Activated CD8-positive, alpha-beta T cell treated with anti-CD3 and anti-CD28 coated beads for 36 hours (primary cell): ENCODE measurements around the gene CORO1C. TPM values are rescaled to one million over a fixed set of nuclear protein-coding genes. Genes with fewer than 3 reads are reported as not detected.

Source experiments
- ATAC-seq: fragments of 200-7000 bp; cut with Tn5 transposase; one replicate; pipeline ENCODE4 v1.10.0; 2021; ENCODE audit warnings: mild to moderate bottlenecking, moderate library complexity
- CTCF ChIA-PET: fragments of 350-600 bp; sonication (Branson Sonifier 250); formaldehyde crosslinking; loops from one replicate; lab custom pipeline; 2021; ENCODE audit warnings: antibody characterized with exemption; lab: Charles Lee
- POLR2A ChIA-PET: fragments of 350-600 bp; sonication (Branson Sonifier 250); formaldehyde crosslinking; loops from one replicate; lab custom pipeline; 2021; ENCODE audit warnings: antibody characterized with exemption; lab: Charles Lee
- DNase-seq: peaks from one replicate; pipeline ENCODE4 v3.0.0-alpha.2; 2020
- H3K27ac Mint-ChIP-seq: one replicate; pipeline ENCODE4 v1.8.0; 2021; ENCODE audit warnings: mild to moderate bottlenecking, mixed read lengths
- H3K27me3 Mint-ChIP-seq: one replicate; pipeline ENCODE4 v1.8.0; 2021; ENCODE audit warnings: mixed read lengths
- H3K36me3 Mint-ChIP-seq: one replicate; pipeline ENCODE4 v1.8.0; 2021; ENCODE audit warnings: low read depth, mixed read lengths
- H3K4me1 Mint-ChIP-seq: one replicate; pipeline ENCODE4 v1.8.0; 2021; ENCODE audit warnings: low read depth, mixed read lengths
- H3K4me3 Mint-ChIP-seq: one replicate; pipeline ENCODE4 v1.8.0; 2021; ENCODE audit warnings: mild to moderate bottlenecking, moderate library complexity, mixed read lengths
- H3K9me3 Mint-ChIP-seq: one replicate; pipeline ENCODE4 v1.8.0; 2021; ENCODE audit warnings: mixed read lengths
- intact Hi-C: fragments of 100-400 bp; cut with micrococcal nuclease; formaldehyde crosslinking; loops from one replicate; pipeline ENCODE4 v1.10.0; 2022
- total RNA-seq, 2 experiments: library from RNA; stranded (reverse); gene quantifications; one replicate each; pipeline ENCODE4 v1.2.3, GENCODE V29; 2021
- TF ChIP-seq, protein P1 (sequence below): fragments of 200-600 bp; IDR thresholded peaks from one replicate; pipeline ENCODE4 v1.8.0; 2022; ENCODE audit warnings: antibody characterized with exemption, mild to moderate bottlenecking

CORO1C gene
- total RNA-seq, 2 experiments from 2014 or later, result 90.1 to 98.9 TPM

DNA sequence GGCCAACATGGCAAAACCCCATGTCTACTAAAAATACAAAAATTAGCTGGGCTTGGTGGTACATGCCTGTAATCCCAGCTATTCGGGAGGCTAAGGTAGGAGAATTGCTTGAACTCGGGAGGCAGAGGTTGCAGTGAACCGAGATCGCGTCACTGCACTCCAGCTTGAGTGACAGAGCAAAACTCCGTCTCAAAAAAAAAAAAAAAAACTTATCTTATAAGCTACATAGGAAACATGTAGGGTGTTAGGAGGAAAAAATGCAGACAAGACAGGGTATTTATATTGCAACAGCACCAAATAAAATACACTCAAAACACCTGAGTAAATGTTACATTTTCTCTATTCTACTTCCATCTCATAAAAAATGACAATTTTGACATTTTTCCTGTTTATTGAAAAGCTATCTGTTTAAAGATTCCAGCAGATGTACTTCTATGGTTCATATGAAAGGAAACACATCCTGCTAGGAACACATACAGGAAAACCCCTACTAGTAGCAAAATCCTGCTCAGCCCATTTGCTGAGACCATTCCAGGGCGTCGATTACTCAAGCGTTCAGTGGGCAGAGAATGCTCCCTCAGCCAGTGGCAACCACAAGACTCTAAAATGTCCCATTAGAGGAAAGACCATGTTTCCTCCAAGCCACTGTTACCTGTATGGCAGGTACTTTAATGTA is 19.7 kb downstream of the CORO1C start:
- Mint-ChIP-seq H3K36me3 (no peaks in the 10 kb centered on the region), H3K27ac (no peak overlapping the region), H3K4me3 (no peak overlapping the region), H3K9me3 (no peaks in the 10 kb centered on the region), H3K27me3 (no peaks in the 10 kb centered on the region), H3K4me1 (no peaks in the 10 kb centered on the region)
- DNase-seq (no peak), ATAC-seq (no peak)
- intact Hi-C loops, result no loop called here
- CTCF ChIA-PET, result no interaction called here
- POLR2A ChIA-PET, result no interaction called here
- TF ChIP-seq, protein P1, sequence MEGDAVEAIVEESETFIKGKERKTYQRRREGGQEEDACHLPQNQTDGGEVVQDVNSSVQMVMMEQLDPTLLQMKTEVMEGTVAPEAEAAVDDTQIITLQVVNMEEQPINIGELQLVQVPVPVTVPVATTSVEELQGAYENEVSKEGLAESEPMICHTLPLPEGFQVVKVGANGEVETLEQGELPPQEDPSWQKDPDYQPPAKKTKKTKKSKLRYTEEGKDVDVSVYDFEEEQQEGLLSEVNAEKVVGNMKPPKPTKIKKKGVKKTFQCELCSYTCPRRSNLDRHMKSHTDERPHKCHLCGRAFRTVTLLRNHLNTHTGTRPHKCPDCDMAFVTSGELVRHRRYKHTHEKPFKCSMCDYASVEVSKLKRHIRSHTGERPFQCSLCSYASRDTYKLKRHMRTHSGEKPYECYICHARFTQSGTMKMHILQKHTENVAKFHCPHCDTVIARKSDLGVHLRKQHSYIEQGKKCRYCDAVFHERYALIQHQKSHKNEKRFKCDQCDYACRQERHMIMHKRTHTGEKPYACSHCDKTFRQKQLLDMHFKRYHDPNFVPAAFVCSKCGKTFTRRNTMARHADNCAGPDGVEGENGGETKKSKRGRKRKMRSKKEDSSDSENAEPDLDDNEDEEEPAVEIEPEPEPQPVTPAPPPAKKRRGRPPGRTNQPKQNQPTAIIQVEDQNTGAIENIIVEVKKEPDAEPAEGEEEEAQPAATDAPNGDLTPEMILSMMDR, result no peak

GRCh38 chr12:108709697-108710096 is 21.6 kb downstream of the CORO1C start:
- Mint-ChIP-seq H3K4me3 (no peak overlapping the region), H3K4me1 (no peaks in the 10 kb centered on the region), H3K36me3 (peaks cover 1% of the 10 kb centered on the region), H3K9me3 (no peaks in the 10 kb centered on the region), H3K27me3 (no peaks in the 10 kb centered on the region), H3K27ac (no peak overlapping the region)
- ChIA-PET CTCF (interaction anchor here (1.0 kb wide), 1 partner anchor 13 kb away, joined by 3 read pairs; no protein-coding TSS in a partner anchor), POLR2A (no interaction called here)
- TF ChIP-seq, protein P1, result no peak
- DNase-seq (no peak), ATAC-seq (no peak)
- intact Hi-C loops, result no loop called here

GRCh38 chr12:108704527-108704926 is 26.8 kb downstream of the CORO1C start:
- Mint-ChIP-seq H3K4me1 (peaks cover 13% of the 10 kb centered on the region), H3K4me3 (no peak overlapping the region), H3K27me3 (no peaks in the 10 kb centered on the region), H3K9me3 (no peaks in the 10 kb centered on the region), H3K27ac (no peak overlapping the region), H3K36me3 (peaks cover 13% of the 10 kb centered on the region)
- TF ChIP-seq, protein P1, result no peak
- POLR2A ChIA-PET, result no interaction called here
- no peak for DNase-seq
- no peak for ATAC-seq
- CTCF ChIA-PET, result interaction anchor here (1.0 to 1.7 kb wide), 3 partner anchors 40 to 98 kb away, joined by 3 read pairs; no protein-coding TSS in a partner anchor
- intact Hi-C loops, result no loop called here

GRCh38 chr12:108702595-108703320 is 28.6 kb downstream of the CORO1C start:
- POLR2A ChIA-PET, result interaction anchor here (0.6 to 1.2 kb wide), 2 partner anchors 17 to 40 kb away, joined by 4 read pairs; no protein-coding TSS in a partner anchor
- Mint-ChIP-seq H3K27me3 (no peaks in the 10 kb centered on the region), H3K27ac (no peak overlapping the region), H3K9me3 (no peaks in the 10 kb centered on the region), H3K4me3 (no peak overlapping the region), H3K4me1 (peaks cover 13% of the 10 kb centered on the region), H3K36me3 (peaks cover 19% of the 10 kb centered on the region)
- intact Hi-C loops, result no loop called here
- ATAC-seq (no peak), DNase-seq (no peak)
- CTCF ChIA-PET, result interaction anchor here (0.6 to 1.9 kb wide), 10 partner anchors 13 to 248 kb away, joined by 3 to 15 read pairs (median 4); no protein-coding TSS in a partner anchor
- TF ChIP-seq, protein P1, result no peak
